GM18498 (cell line): ENCODE data around the gene TSG101.

Experiments used
- ATAC-seq: cut with Tn5 transposase; IDR thresholded peaks from one replicate; pipeline ENCODE4 v1.9.1; 2021; ENCODE audit warnings: mild to moderate bottlenecking, moderate library complexity; ENCODE audit not compliant: unreplicated experiment

Gene TSG101, protein sequence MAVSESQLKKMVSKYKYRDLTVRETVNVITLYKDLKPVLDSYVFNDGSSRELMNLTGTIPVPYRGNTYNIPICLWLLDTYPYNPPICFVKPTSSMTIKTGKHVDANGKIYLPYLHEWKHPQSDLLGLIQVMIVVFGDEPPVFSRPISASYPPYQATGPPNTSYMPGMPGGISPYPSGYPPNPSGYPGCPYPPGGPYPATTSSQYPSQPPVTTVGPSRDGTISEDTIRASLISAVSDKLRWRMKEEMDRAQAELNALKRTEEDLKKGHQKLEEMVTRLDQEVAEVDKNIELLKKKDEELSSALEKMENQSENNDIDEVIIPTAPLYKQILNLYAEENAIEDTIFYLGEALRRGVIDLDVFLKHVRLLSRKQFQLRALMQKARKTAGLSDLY

DNA sequence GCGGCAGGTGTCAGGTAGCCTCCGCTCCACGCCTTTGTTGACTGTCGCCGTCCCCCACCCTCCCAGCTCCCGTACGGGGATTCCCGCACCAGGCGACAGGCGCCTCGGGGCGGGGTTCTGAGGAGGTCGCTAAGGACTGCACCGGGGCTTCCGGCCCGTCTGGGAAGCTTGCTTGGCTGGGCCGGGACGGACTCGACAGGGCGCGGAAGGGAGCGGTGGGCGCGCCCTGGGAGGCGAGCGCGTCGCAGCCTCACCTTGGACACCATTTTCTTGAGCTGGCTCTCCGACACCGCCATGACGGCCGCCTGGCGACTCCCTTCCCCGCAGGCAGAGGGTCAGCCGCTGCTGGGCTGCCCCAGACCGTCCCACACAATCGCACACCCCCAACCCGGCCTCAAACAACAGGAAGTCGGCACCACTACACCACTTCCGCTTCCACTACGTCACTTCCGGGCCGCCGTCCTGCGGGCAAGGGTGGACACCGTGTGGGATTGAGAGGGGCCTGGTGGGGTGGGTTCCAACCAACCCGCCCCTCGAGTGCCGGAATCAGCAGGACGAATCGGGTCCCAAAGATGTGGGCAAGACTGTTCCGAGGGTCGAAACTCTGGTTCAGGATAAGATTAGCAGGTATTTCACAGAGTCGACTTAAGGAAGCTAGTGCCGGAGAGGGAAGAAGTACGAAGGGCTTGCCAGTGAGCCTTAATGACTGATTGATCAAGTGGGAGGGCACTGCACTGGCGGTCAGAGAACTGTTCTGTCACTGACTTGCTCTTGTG, at the start of gene TSG101:
TSG101 (minus strand) TSS at position 422 of the 776 bp plus-strand sequence; CDS start at position 296, 126 bp downstream.
- ATAC-seq = peak; percentile 93

DNA sequence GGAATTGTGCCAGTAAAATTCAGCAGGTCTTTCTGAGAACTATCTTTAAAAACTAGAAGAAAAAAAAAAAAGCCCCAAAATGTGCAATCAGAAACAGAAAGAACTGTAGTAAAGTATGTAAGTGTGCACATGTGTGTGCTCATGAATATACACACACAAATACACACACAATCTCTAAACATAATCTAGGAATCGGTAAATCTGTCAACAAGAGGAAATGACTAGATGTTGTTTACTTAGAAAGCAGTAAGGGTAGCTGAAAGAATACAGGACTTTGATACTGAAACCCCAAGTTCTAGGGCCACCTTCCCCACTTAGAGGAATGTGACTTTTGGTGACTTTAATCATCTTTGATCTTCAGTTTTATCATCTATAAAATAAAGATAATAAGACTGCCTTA, 48.6 kb upstream of the TSG101 start:
- no peak for ATAC-seq

DNA sequence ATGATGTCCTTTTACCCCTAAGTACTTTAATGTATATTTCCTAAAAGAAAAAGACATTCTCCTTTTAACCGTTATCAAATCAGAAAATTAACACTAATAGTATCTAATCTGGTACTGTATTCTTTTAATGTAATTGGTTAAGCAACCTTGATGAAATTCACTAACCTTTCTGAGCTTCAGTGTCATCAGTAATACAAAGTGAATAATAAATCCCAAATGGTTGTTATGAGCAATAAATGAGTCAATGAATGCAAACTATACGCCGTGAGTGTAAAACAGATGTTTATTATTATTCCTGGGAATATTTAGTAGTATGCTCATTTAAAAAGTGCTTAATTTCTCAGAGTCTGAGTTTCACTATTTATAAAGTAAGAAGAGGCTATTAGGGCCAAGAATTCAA, 40.3 kb upstream of the TSG101 start:
- no peak for ATAC-seq

DNA sequence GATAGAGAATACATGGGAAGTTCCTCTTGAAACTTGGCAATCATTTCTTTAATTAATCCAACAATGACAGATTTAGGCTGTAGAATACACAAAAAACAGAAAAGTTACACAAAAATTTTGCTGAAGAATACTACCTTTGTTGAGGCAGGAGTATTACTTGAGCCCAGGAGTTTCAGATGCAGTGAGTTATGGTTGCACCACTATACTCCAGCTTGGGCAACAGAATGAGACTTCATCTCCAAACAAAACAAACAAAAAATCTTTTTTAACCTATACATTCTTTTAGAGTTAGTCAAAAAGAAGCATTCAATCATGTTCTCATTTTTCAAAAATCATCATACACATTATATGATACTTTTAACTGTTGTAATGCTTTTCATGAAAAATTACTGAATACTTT, 39.7 kb upstream of the TSG101 start:
- no peak for ATAC-seq

DNA sequence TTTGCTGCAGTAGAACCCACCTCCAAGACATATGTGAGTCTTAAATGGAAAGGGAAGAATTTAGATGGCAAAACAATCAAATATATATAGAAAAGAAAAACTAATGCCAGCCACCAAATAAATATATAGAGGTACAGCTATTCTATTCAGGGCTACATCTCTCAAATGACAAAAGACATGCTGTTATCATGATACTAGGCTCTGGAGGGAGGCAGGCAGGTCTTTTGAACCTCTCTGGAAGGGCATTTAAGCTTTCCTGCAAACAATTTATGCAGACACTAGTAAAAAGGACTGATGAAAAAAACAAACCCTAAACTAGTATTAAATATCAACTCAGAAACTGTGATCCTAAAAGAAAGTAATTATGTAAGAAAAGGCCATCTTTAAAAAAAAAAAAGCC, 37.4 kb upstream of the TSG101 start:
- no peak for ATAC-seq

DNA sequence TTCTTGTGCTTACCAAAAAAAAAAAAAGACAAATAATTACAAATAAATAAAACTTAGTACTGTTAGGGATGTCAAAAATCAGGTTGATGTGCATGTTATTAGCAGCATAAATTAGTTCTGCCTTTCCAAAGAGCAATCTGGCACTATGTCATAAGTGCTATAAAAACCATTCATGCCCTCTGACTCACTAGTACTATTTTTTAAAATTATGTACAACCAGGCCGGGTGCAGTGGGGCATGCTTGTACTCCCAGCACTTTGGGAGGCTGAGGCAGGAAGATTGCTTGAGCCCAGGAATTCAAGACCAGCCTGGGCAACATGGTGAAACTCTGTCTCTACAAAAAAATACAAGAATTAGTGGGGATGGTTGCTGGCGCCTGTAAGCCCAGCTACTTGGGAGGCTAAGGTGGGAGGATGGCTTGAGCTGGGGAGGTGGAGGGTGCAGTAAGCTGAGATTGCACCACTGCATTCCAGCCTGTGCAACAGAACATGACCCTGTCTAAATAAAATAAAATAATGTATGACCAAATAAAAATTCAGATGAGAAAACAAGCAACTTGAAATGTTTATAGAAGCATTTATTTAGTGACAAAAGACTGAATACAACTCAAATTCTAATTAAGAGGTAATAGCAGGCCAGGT, 36.5 kb upstream of the TSG101 start:
- no peak for ATAC-seq

DNA sequence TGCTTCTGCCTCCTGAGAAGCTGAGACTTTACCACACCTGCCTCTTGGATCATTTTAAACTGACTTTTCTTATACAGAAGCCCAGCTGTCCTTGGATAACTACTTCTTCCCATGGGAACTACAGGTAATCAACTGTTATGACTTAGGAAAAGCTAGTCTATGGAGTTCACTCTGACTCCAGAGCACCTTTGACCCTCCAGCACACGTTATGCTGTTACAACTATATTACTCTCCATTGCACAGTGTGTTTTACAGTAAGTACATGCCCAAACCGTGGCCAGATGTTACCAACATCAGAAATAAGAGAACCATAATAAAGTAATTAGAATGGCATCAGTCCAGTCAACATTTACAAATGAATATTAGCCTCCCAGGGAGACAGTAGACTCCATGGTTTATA, 21.3 kb upstream of the TSG101 start:
- ATAC-seq = no peak

DNA sequence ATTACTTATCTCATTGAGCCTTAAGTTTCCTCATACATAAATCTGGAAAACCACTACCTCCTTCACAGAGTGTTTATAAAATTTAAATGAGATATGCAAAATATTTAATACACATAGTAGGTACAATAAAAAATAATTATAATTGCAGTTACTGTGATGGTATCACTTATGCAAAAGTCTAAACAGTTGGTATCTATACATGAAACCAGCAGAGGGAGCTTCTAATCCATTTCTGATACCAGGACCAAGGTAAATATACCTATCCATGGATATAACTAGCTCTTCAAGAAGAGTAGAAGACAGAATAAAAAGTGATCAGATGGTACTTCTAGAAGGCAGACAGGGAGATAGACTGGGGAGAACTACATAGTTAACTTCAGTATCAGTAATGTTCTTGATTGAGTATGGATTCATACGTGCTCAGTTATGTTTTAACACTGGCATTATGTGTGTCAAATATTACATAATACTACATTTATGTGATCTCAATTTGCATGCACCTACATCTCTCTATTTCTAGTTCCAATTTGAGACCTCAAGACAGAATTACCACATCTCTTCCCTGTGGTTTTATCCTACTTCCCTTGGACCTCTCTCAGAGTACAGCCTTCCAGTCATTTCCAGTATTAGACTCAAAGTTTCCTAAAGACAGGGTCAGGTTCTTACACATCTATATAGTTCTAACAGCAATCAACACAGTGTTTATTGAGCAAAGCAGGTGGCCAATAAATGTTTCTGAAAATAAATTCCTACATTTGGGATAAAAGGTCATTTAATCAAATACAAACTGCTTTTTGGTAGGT, 13.7 kb upstream of the TSG101 start:
- no peak for ATAC-seq

DNA sequence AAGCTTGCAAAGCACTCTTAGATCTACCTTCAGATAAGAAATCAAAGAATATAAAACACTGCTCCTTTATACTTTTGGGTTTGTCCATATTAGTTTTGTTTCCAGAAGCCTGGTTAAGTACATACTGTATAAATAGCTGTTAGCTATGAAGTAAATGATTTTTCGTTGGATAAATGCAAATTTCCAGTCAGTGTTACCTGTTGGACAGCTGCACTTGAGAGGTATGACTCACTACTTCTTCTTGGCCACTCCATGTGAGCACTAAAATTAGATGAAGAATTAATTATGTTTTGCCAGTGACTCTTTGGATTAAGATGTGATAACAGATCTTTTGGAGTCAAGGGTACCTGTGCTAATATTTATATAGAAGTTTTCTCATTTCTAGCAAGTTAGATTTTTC, 9.5 kb upstream of the TSG101 start:
- no peak for ATAC-seq

DNA sequence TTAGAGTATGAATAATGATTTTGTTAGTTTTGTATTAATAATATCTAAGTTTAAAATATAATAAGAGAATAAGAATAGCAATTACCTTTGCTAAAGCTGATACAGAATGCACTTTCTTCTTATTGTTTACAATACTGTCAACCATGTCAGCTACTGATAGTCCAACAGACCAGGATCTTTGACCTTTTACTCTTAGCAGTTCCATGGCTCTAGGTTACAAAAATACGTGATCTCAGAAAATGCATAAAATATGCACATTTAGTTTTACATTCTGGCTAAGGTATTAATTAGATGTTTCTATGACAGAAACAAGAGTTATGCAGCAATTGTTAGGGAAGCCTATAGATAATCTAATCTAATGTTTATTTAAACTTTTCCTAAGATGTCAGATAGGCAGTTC, 7.5 kb upstream of the TSG101 start:
- no peak for ATAC-seq

DNA sequence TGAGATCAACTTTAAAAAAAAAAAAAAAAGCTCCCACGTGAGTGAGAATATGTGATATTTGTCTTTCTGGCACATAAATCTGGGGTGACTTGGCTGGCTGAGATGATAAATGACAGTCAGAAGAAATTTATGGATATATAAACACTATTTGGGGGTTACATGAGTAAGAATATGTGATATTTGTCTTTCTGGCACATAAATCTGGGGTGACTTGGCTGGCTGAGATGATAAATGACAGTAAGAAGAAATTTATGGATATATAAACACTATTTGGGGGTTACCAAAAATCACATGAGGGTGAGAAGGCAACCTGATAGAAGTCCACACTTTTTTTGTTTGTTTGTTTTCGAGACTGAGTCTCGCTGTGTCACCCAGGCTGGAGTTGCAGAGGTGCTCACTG, 6.6 kb upstream of the TSG101 start:
- no peak for ATAC-seq

DNA sequence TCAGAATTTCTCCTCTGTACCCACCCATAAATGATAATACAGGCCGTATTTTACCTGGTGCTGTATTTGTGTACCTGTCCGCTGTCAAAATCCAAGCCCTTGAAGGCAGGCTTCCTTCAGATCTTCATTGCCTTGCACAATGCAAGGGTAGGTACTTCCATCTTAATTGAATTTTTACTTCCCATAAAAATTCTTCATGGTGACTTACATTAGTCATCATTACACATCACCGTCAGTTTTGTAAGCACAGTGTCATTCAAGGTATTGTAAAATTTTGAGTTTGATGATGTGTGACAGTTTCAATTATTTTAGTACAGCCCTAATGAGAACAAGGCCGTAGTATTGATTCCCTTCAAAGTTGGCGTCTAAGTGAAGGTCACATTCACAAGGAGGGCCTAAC, 770 bp upstream of the TSG101 start:
- ATAC-seq = no peak

DNA sequence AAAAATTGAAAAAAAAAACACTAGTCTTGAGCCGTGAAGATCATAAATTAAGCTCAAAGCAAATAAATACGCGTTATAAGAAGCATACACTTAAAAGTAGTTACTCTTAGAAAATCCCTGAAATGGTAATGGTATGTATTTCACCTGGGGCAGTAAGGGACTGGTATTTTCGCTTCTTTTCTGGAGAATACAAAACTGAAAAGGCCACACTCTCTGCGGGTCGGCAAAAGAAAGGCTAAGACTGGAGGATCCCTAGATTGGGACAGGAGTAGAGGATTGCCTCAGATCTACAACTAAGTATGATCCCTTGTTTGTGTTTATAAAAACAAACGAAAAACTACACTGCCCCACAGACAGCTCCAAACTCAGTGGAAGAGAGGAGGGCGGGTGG, 617 bp downstream of the TSG101 start:
- no peak for ATAC-seq

DNA sequence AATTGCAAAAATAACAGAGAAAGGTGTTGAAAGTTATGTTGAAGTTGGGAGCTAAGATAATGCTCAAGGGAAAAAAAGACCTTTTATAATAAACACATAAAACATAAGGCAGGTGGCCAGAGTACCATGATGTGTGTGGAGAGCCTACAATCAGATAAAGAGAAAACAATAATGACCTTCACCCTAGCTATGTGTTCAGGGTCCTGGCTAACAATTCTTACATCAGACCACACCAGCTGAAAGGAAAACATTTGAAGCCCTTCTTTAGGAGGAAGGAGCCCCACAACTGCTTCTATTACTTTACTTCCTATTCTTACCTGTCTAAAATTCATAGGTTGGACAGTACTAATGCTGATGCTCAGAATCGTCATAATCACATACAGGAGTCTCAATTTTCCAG, 2.5 kb downstream of the TSG101 start:
- ATAC-seq = no peak

DNA sequence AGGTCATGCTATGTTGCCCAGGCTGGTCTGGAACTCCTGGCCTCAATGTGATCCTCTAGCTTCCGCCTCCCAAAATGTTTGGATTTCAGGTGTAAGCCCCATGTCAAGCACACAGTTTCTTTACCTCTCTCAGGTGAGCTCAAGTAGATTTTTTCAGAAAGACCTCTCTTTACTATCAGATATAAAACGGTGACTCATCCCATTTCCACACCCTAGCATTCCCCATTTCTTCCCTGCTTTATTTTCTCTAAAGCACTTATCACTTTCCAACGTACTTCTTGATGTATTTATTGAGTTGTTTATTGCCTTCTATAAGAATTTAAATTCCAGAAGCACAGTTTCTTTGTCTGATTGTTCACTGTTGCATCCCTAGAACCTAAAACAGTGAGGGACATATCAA, 3.7 kb downstream of the TSG101 start:
- no peak for ATAC-seq

DNA sequence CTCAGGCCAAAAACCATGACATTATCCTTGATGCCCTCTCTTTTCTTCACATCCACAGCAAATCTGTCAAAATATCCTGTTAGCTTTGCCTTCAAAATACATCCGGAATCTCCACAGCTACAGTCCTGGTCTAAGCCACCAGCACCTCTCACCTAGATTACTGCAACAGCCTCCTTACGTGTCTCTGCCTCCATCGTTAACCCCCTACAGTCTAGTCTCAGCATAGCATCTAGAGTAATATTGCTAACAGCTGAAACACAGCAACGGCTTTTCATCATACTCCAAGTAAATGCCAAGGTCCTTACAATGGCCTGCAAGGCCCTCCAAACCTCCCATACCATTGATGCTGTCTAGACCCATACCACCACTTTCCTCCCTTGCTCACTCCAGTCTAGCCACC, 4.4 kb downstream of the TSG101 start:
- ATAC-seq = no peak

DNA sequence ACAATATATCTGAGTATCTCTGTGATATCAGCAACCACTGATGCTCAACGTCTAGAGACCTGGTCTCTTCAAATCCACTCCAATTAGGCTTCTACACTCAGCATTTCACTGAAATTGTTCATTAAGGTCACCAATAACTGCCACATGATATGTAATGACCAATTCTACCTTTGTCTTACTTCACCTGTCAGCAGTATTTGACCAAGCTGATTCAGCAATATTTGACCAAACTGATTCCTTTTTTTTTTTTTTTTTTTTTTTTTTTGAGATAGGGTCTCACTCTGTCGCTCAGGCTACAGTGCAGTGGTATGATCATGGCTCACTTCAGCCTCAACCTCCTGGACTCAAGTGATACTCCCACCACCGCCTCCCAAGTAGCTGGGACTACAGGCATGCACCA, 5.6 kb downstream of the TSG101 start:
- ATAC-seq = no peak

DNA sequence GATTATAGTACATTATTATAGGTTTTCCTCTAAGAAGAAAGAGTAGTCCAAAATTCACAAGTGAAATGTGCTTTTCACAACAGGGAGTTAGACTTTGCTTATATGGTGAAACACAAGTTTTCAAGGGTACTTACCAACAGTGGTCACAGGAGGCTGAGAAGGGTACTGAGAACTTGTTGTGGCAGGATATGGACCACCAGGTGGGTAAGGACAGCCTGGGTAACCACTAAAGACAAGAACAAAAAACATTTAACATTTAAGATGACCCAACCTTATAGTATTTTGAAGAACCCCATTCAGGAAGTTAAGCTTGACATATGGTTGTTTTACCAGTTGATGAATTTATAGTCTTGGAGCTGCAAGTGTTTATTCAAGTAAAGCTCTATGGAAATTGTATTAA, 24.4 kb downstream of the TSG101 start:
- no peak for ATAC-seq

DNA sequence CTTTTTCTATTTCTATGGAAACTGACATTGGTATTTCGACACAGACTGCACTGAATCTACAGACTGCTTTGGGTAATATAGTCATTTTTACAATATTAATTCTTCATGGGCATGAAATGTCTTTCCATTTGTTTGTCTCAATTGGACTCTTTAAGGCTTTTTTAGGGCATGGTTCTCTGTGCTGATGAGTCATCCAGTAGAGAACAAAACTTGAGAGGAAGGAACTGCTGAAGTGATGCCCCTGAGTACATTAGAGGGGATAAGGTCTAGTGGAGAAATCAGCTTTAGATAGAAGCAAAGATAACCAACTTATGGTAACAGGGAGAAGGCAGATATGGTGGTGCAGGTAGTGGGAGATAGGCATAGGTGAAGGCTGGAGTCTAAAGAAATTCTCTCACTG, 25.1 kb downstream of the TSG101 start:
- ATAC-seq = no peak

DNA sequence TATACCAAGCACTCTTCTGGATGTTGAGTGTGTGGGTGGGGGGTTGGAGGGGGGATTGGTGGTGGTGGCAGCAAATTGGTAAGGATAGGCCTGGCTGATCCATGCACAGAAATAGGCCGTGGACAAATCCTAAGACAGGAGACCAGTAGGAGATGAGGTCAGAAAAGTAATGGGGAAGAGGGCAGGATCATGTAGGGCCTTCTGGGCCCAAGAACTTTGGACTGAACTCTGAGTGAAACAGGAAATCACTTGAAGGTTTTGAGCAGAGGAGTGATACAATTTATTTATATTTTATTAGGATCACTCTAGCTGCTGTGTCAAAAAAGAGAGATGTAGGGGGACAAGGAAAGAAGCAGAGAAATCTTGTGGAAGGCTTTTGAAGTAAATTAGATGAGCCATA, 28.7 kb downstream of the TSG101 start:
- ATAC-seq = no peak

DNA sequence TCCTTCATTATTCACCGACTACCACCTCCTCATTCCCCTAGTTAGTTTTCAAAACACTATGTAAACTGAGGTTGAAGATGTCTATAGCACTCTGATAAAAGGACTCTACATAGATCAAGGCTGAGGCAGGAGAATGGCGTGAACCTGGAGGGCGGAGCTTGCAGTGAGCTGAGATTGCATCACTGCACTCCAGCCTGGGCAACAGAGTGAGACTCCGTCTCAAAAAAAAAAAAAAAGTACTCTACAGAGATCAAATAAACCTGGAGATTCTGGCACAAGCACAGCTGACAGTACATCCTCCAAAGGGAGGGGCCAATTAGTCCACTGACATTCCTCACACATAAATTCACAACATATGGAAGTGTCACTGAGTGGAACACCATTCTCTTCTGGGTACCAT, 31.0 kb downstream of the TSG101 start:
- ATAC-seq = no peak
